Neural progenitor cell (in vitro differentiated cells): Measurements from ENCODE around the gene TMEM236. TPM values are rescaled to one million over a fixed set of nuclear protein-coding genes. Genes with fewer than 3 reads are reported as not detected.
A peak's percentile ranks its signal among the peaks of the same experiment; 100 is the strongest.

ENCODE experiments used
- DNase-seq: peaks from one replicate; pipeline ENCODE4 v3.0.0-alpha.2; 2016; ENCODE audit warnings: low spot score
- H2AFZ ChIP-seq: fragments of 200-600 bp; sonication (generic); replicated peaks from 2 replicates; pipeline ENCODE4 v1.6.1; 2016; ENCODE audit warnings: antibody characterized with exemption
- H3F3A ChIP-seq: fragments of 200-600 bp; sonication (generic); 2 replicates; pipeline ENCODE4 v1.6.1; 2016; ENCODE audit warnings: antibody characterized with exemption, low read depth
- H3K27ac ChIP-seq: fragments of 200-600 bp; sonication (generic); 2 replicates; pipeline ENCODE4 v1.5.1; 2016; ENCODE audit warnings: mild to moderate bottlenecking
- H3K27me3 ChIP-seq: fragments of 200-600 bp; sonication (generic); 2 replicates; pipeline ENCODE4 v1.6.1; 2016; ENCODE audit warnings: mild to moderate bottlenecking, moderate library complexity
- H3K36me3 ChIP-seq: fragments of 200-600 bp; sonication (generic); 2 replicates; pipeline ENCODE4 v1.5.1; 2016
- H3K4me1 ChIP-seq: fragments of 200-600 bp; sonication (generic); 2 replicates; pipeline ENCODE4 v1.6.1; 2016; ENCODE audit warnings: mixed run types
- H3K4me2 ChIP-seq: fragments of 200-600 bp; sonication (generic); 2 replicates; pipeline ENCODE4 v1.6.1; 2016
- H3K4me3 ChIP-seq: fragments of 200-600 bp; sonication (generic); 2 replicates; pipeline ENCODE4 v1.5.1; 2016
- H3K79me2 ChIP-seq: fragments of 200-600 bp; sonication (generic); 2 replicates; pipeline ENCODE4 v1.6.1; 2016; ENCODE audit warnings: low read depth
- H3K9ac ChIP-seq: fragments of 200-600 bp; sonication (generic); 2 replicates; pipeline ENCODE4 v1.6.1; 2016
- H3K9me3 ChIP-seq: fragments of 200-600 bp; sonication (generic); 2 replicates; pipeline ENCODE4 v1.5.1; 2016; ENCODE audit warnings: low read depth
- H4K20me1 ChIP-seq: fragments of 200-600 bp; sonication (generic); 2 replicates; pipeline ENCODE4 v1.6.1; 2016; ENCODE audit warnings: low read depth
- H3K27ac Mint-ChIP-seq: 3 replicates; pipeline ENCODE4 v1.8.0; 2021; ENCODE audit warnings: mixed read lengths
- H3K27me3 Mint-ChIP-seq: 2 replicates; pipeline ENCODE4 v1.8.0; 2022; ENCODE audit warnings: low read depth, mild to moderate bottlenecking, inconsistent platforms, moderate library complexity, mixed read lengths; ENCODE audit not compliant: insufficient read depth
- H3K36me3 Mint-ChIP-seq: 3 replicates; pipeline ENCODE4 v1.8.0; 2021; ENCODE audit warnings: mixed read lengths
- H3K4me1 Mint-ChIP-seq: 3 replicates; pipeline ENCODE4 v1.8.0; 2021; ENCODE audit warnings: mixed read lengths
- H3K4me3 Mint-ChIP-seq: 3 replicates; pipeline ENCODE4 v1.8.0; 2021; ENCODE audit warnings: mild to moderate bottlenecking, moderate library complexity, mixed read lengths
- H3K9me3 Mint-ChIP-seq: 3 replicates; pipeline ENCODE4 v1.8.0; 2020; ENCODE audit warnings: mixed read lengths
- CTCF ChIP-seq: fragments of 200-600 bp; sonication (generic); IDR thresholded peaks from 2 replicates; pipeline ENCODE4 v1.5.1; 2017; ENCODE audit warnings: antibody characterized with exemption, mild to moderate bottlenecking
- EZH2 ChIP-seq: fragments of 200-600 bp; sonication (generic); IDR thresholded peaks from 2 replicates; pipeline ENCODE4 v1.6.1; 2017; ENCODE audit warnings: antibody characterized with exemption, mild to moderate bottlenecking, moderate library complexity
- EZH2phosphoT487 ChIP-seq: fragments of 200-600 bp; sonication (generic); IDR thresholded peaks from 2 replicates; pipeline ENCODE4 v1.6.1; 2017; ENCODE audit warnings: antibody characterized with exemption
- total RNA-seq: library from RNA; depleted of rRNA; stranded (reverse); fragments of >200 nt; gene quantifications from 2 replicates; pipeline ENCODE4 v1.2.3, GENCODE V29; 2015; ENCODE audit warnings: low replicate concordance

The TMEM236 gene
- total RNA-seq, 1 donor from 2014 or later: not detected

DNA sequence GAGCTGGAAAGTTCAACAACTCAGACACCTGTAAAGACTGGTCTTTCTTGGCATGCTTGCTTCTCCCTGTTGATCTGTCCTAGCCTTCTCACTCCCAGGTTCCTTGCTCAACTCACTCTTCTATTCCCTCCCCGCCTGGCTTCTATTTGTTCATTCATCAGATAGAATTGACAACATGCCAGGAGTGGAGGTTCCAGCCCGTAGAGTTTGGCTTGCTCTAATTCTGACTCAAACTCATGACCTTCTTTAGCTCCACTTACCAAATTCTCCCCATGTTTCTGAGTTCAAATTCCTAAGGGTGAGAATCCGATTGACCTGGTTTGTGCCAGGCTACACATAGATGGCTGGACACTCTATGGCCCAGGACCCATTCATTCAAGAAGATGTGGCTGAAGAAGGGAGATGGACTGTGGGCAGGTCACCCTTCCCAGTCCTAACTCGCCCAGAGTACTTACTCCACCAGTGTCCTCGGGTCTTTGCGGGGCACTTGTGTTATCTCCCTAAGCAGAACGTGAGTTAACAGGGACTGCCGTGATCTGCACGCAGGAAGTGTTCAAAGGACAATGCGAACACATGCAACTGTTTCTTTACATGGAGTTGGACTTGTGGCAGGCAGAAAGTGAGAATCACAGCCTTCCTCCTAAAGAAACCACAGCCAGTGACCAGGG, 4.0 kb upstream of the TMEM236 start:
- no peaks in the 10 kb centered on the region for H3K36me3 Mint-ChIP-seq
- Histone ChIP-seq H3K27me3 (no peaks in the 10 kb centered on the region), H3K4me3 (no peak overlapping the region), H3F3A (no peaks in the 10 kb centered on the region), H3K9ac (no peak overlapping the region), H3K4me2 (no peak overlapping the region), H3K4me1 (no peaks in the 10 kb centered on the region), H3K79me2 (no peaks in the 10 kb centered on the region), H3K27ac (no peak overlapping the region), H3K9me3 (no peaks in the 10 kb centered on the region), H3K36me3 (no peaks in the 10 kb centered on the region), H2AFZ (no peak overlapping the region), H4K20me1 (no peaks in the 10 kb centered on the region)
- no peaks in the 10 kb centered on the region for H3K27me3 Mint-ChIP-seq
- H3K4me1 Mint-ChIP-seq: peaks cover 14% of the 10 kb centered on the region
- H3K9me3 Mint-ChIP-seq: no peaks in the 10 kb centered on the region
- no peak for DNase-seq
- no peak overlapping the region for H3K4me3 Mint-ChIP-seq
- H3K27ac Mint-ChIP-seq: peak overlapping the region; percentile 28
- TF ChIP-seq CTCF: no peak
- no peak for TF ChIP-seq EZH2
- TF ChIP-seq EZH2phosphoT487: no peak

DNA sequence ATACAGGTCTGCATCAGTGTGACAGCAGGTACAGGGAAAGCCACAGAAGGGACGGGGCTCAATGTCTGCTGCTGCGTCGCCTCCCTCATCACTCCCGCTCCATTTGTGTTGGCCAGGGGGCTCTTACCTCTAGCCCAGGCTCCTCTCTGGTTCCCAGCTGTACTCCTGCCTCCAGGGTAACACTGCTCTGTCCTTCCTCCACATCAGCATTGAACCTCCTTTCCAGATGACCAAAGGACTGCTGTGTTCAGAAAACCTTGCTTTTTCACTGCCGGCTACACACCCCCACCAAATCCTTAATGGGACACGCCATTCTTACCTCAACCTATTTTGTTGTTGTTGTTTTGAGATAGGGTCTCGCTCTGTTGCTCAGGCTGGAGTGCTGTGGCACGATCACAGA, 2.1 kb upstream of the TMEM236 start:
- H3K36me3 ChIP-seq: no peaks in the 10 kb centered on the region
- TF ChIP-seq EZH2: no peak
- no peak for TF ChIP-seq CTCF
- TF ChIP-seq EZH2phosphoT487: no peak
- H3K79me2 ChIP-seq: no peaks in the 10 kb centered on the region
- H2AFZ ChIP-seq: no peak overlapping the region
- no peaks in the 10 kb centered on the region for H3K9me3 ChIP-seq
- no peak overlapping the region for H3K9ac ChIP-seq
- H3K4me3 ChIP-seq: no peak overlapping the region
- peaks cover 9% of the 10 kb centered on the region for H3K4me1 Mint-ChIP-seq
- H3K27me3 ChIP-seq: no peaks in the 10 kb centered on the region
- peak overlapping the region; percentile 62 for H3K27ac Mint-ChIP-seq
- H3K9me3 Mint-ChIP-seq: no peaks in the 10 kb centered on the region
- no peaks in the 10 kb centered on the region for H3K36me3 Mint-ChIP-seq
- H3F3A ChIP-seq: no peaks in the 10 kb centered on the region
- H3K27me3 Mint-ChIP-seq: no peaks in the 10 kb centered on the region
- no peak overlapping the region for H3K27ac ChIP-seq
- H3K4me1 ChIP-seq: no peaks in the 10 kb centered on the region
- H3K4me2 ChIP-seq: no peak overlapping the region
- no peak for DNase-seq
- no peak overlapping the region for H3K4me3 Mint-ChIP-seq
- no peaks in the 10 kb centered on the region for H4K20me1 ChIP-seq

DNA sequence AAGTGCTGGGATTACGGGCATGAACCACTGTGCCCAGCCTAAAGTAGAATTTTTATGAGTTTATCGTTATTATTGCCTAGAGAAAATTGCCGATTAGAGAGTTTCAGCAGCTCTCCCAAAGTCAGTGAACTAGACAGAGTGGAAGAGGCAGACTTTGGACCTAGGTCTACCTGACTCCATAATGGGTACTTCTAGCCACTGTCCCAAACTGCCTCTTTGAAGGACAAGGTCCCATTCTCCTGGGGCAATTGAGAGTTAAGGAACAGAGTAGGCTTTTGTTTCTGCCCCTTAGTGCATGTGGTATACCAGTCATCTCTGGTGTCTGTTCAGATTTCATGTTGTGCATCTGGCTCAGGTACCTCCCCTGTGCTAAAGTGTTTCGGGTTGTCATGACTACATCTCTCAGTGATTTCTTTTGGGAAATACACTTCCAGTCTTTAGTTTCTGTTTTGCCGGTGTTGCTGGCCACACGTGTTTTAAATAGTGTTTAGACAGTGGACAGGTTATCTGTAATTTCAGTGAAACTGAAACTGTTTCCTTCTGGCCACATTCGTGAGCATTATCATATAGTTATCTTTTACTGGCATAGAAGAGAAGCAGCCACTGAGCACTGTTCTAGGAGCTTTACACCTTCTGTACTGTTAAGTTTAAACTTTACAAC, 4.7 kb downstream of the TMEM236 start:
- H3K4me3 Mint-ChIP-seq: no peak overlapping the region
- H3K4me3 ChIP-seq: no peak overlapping the region
- no peak overlapping the region for H3K27ac ChIP-seq
- no peak for TF ChIP-seq CTCF
- TF ChIP-seq EZH2phosphoT487: no peak
- no peak for TF ChIP-seq EZH2
- peaks cover 2% of the 10 kb centered on the region for H3K9me3 Mint-ChIP-seq
- H3K27me3 ChIP-seq: no peaks in the 10 kb centered on the region
- no peaks in the 10 kb centered on the region for H3K36me3 Mint-ChIP-seq
- DNase-seq: no peak
- no peak overlapping the region for H3K27ac Mint-ChIP-seq
- no peaks in the 10 kb centered on the region for H3K4me1 Mint-ChIP-seq
- no peaks in the 10 kb centered on the region for H3K79me2 ChIP-seq
- H4K20me1 ChIP-seq: no peaks in the 10 kb centered on the region
- no peaks in the 10 kb centered on the region for H3K9me3 ChIP-seq
- no peak overlapping the region for H3K9ac ChIP-seq
- no peak overlapping the region for H2AFZ ChIP-seq
- H3K27me3 Mint-ChIP-seq: no peaks in the 10 kb centered on the region
- H3F3A ChIP-seq: no peaks in the 10 kb centered on the region
- H3K4me1 ChIP-seq: no peaks in the 10 kb centered on the region
- no peak overlapping the region for H3K4me2 ChIP-seq
- H3K36me3 ChIP-seq: no peaks in the 10 kb centered on the region
